ENCODE measurements around the gene CSNK2A1.

CSNK2A1 gene

GRCh38 chr20:542777-543368 lies 717 bp downstream of the CSNK2A1 start:
- TF ChIP-seq REST (IDR thresholded peaks at IDR 0.05; ENCODE audit: low read depth) (no peak), YY1 (IDR thresholded peaks at IDR 0.05; ENCODE audit: low read depth) (no peak), RAD21 (IDR thresholded peaks at IDR 0.05; ENCODE audit: low read depth) (no peak)

GRCh38 chr20:540391-541201 lies 3.0 kb downstream of the CSNK2A1 start:
- TF ChIP-seq YY1 (IDR thresholded peaks at IDR 0.05; ENCODE audit: low read depth) (no peak), NFIC (IDR thresholded peaks at IDR 0.05) (no peak), MAX (IDR thresholded peaks at IDR 0.05) (no peak), FOXM1 (IDR thresholded peaks at IDR 0.05; ENCODE audit: borderline replicate concordance, low read depth) (no peak), REST (IDR thresholded peaks at IDR 0.05; ENCODE audit: low read depth) (no peak), USF1 (IDR thresholded peaks at IDR 0.05) (no peak), ZBTB7A (IDR thresholded peaks at IDR 0.05; ENCODE audit: low read depth) (no peak), EP300 (IDR thresholded peaks at IDR 0.05; ENCODE audit: borderline replicate concordance) (no peak), EGR1 (IDR thresholded peaks at IDR 0.05) (no peak), RAD21 (IDR thresholded peaks at IDR 0.05; ENCODE audit: low read depth) (no peak), TAF1 (IDR thresholded peaks at IDR 0.05; ENCODE audit: low read depth) (no peak), CEBPB (IDR thresholded peaks at IDR 0.05) (no peak), TEAD4 (IDR thresholded peaks at IDR 0.05) (no peak), TCF12 (IDR thresholded peaks at IDR 0.05; ENCODE audit: low read depth) (no peak), CREB1 (IDR thresholded peaks at IDR 0.05; ENCODE audit: low read depth) (no peak)

GRCh38 chr20:539848-540247 lies 3.7 kb downstream of the CSNK2A1 start:
- no peak for TF ChIP-seq MAX (IDR thresholded peaks at IDR 0.05)
- TF ChIP-seq TAF1 (IDR thresholded peaks at IDR 0.05; ENCODE audit: low read depth): no peak
- no peak for TF ChIP-seq EP300 (IDR thresholded peaks at IDR 0.05; ENCODE audit: borderline replicate concordance)
- TF ChIP-seq TCF12 (IDR thresholded peaks at IDR 0.05; ENCODE audit: low read depth): no peak
- no peak for TF ChIP-seq YY1 (IDR thresholded peaks at IDR 0.05; ENCODE audit: low read depth)
- TF ChIP-seq REST (IDR thresholded peaks at IDR 0.05; ENCODE audit: low read depth): no peak
- no peak for TF ChIP-seq EGR1 (IDR thresholded peaks at IDR 0.05)
- no peak for TF ChIP-seq USF1 (IDR thresholded peaks at IDR 0.05)
- TF ChIP-seq RAD21 (IDR thresholded peaks at IDR 0.05; ENCODE audit: low read depth): no peak
- TF ChIP-seq FOXM1 (IDR thresholded peaks at IDR 0.05; ENCODE audit: borderline replicate concordance, low read depth): no peak
- TF ChIP-seq ZBTB7A (IDR thresholded peaks at IDR 0.05; ENCODE audit: low read depth): no peak
- no peak for TF ChIP-seq CEBPB (IDR thresholded peaks at IDR 0.05)
- no peak for TF ChIP-seq CREB1 (IDR thresholded peaks at IDR 0.05; ENCODE audit: low read depth)
- no peak for TF ChIP-seq TEAD4 (IDR thresholded peaks at IDR 0.05)
- TF ChIP-seq NFIC (IDR thresholded peaks at IDR 0.05): no peak

GRCh38 chr20:539191-539590 lies 4.4 kb downstream of the CSNK2A1 start:
- no peak for TF ChIP-seq REST (IDR thresholded peaks at IDR 0.05; ENCODE audit: low read depth)
- TF ChIP-seq CREB1 (IDR thresholded peaks at IDR 0.05; ENCODE audit: low read depth): no peak
- no peak for TF ChIP-seq ZBTB7A (IDR thresholded peaks at IDR 0.05; ENCODE audit: low read depth)
- no peak for TF ChIP-seq EP300 (IDR thresholded peaks at IDR 0.05; ENCODE audit: borderline replicate concordance)
- TF ChIP-seq NFIC (IDR thresholded peaks at IDR 0.05): no peak
- no peak for TF ChIP-seq RAD21 (IDR thresholded peaks at IDR 0.05; ENCODE audit: low read depth)
- TF ChIP-seq YY1 (IDR thresholded peaks at IDR 0.05; ENCODE audit: low read depth): no peak
- TF ChIP-seq TAF1 (IDR thresholded peaks at IDR 0.05; ENCODE audit: low read depth): no peak
- TF ChIP-seq TCF12 (IDR thresholded peaks at IDR 0.05; ENCODE audit: low read depth): no peak
- no peak for TF ChIP-seq USF1 (IDR thresholded peaks at IDR 0.05)
- TF ChIP-seq CEBPB (IDR thresholded peaks at IDR 0.05): no peak
- no peak for TF ChIP-seq EGR1 (IDR thresholded peaks at IDR 0.05)
- TF ChIP-seq TEAD4 (IDR thresholded peaks at IDR 0.05): no peak
- TF ChIP-seq FOXM1 (IDR thresholded peaks at IDR 0.05; ENCODE audit: borderline replicate concordance, low read depth): no peak

All from Ishikawa (cell line).